Measurements from ENCODE around the gene EML4.
"Not testable (repeated sequence)": the region's sequence is repeated elsewhere in the genome, so short reads cannot be mapped to it uniquely, and the experiment has no call there.

Gene EML4

GRCh38 chr2:42172566-42172965 is 3.4 kb downstream of the EML4 start:
- no peak for TF ChIP-seq CTCF (IDR thresholded peaks at IDR 0.05; ENCODE audit: control insufficient read depth, extremely low read depth, insufficient read depth)
- DNase-seq (ENCODE audit: low read depth), result no peak
- no peak overlapping the region for H3K4me3 ChIP-seq (ENCODE audit: low read depth, low read length)

GRCh38 chr2:42173467-42173866 is 4.3 kb downstream of the EML4 start:
- DNase-seq (ENCODE audit: low read depth); H3K4me3 ChIP-seq (ENCODE audit: low read depth, low read length): not testable (repeated sequence)

GRCh38 chr2:42176992-42177738 is 8.0 kb downstream of the EML4 start:
- no peak for DNase-seq (ENCODE audit: low read depth)
- no peak for TF ChIP-seq CTCF (IDR thresholded peaks at IDR 0.05; ENCODE audit: control insufficient read depth, extremely low read depth, insufficient read depth)
- no peak overlapping the region for H3K4me3 ChIP-seq (ENCODE audit: low read depth, low read length)

GRCh38 chr2:42178335-42178734 is 9.2 kb downstream of the EML4 start:
- TF ChIP-seq CTCF (IDR thresholded peaks at IDR 0.05; ENCODE audit: control insufficient read depth, extremely low read depth, insufficient read depth), result no peak
- no peak for DNase-seq (ENCODE audit: low read depth)
- no peak overlapping the region for H3K4me3 ChIP-seq (ENCODE audit: low read depth, low read length)

- no peak for DNase-seq (ENCODE audit: low read depth)
- no peak for TF ChIP-seq CTCF (IDR thresholded peaks at IDR 0.05; ENCODE audit: control insufficient read depth, extremely low read depth, insufficient read depth)
Measured at GRCh38 chr2:42180300-42180699, 11.1 kb downstream of the EML4 start.

GRCh38 chr2:42182654-42183308 is 13.6 kb downstream of the EML4 start:
- no peak overlapping the region for H3K4me3 ChIP-seq (ENCODE audit: low read depth, low read length)
- no peak for DNase-seq (ENCODE audit: low read depth)
- TF ChIP-seq CTCF (IDR thresholded peaks at IDR 0.05; ENCODE audit: control insufficient read depth, extremely low read depth, insufficient read depth), result no peak

More at GRCh38 chr2:42180300-42180699, 11.1 kb downstream of the EML4 start:
- no peak overlapping the region for H3K4me3 ChIP-seq (ENCODE audit: low read depth, low read length)

GRCh38 chr2:42183775-42184174 is 14.6 kb downstream of the EML4 start:
- no peak overlapping the region for H3K4me3 ChIP-seq (ENCODE audit: low read depth, low read length)
- no peak for DNase-seq (ENCODE audit: low read depth)
- TF ChIP-seq CTCF (IDR thresholded peaks at IDR 0.05; ENCODE audit: control insufficient read depth, extremely low read depth, insufficient read depth), result no peak
